Loucy (cell line): ENCODE measurements around the gene RNF157.

Experiments
- H2AFZ ChIP-seq: fragments of 200-600 bp; sonication (generic); 2 replicates; pipeline ENCODE4 v1.6.0; 2016; ENCODE audit warnings: antibody characterized with exemption, mild to moderate bottlenecking, low read length, moderate library complexity
- H3F3A ChIP-seq: fragments of 200-600 bp; 2 replicates; pipeline ENCODE4 v1.6.0; 2016; ENCODE audit warnings: antibody characterized with exemption, low read depth, mild to moderate bottlenecking
- H3K27me3 ChIP-seq: fragments of 200-600 bp; sonication (generic); 2 replicates; pipeline ENCODE4 v1.6.1; 2014; ENCODE audit warnings: low read length, mild to moderate bottlenecking; ENCODE audit not compliant: insufficient read depth, poor library complexity, severe bottlenecking
- H3K36me3 ChIP-seq: fragments of 200-600 bp; sonication (generic); 2 replicates; pipeline ENCODE4 v1.6.1; 2016; ENCODE audit warnings: low read length; ENCODE audit not compliant: insufficient read depth
- H3K4me1 ChIP-seq: fragments of 200-600 bp; sonication (generic); 2 replicates; pipeline ENCODE4 v1.5.1; 2014; ENCODE audit warnings: low read length, mild to moderate bottlenecking; ENCODE audit not compliant: insufficient read depth, poor library complexity, severe bottlenecking
- H3K4me2 ChIP-seq: fragments of 200-600 bp; sonication (generic); 2 replicates; pipeline ENCODE4 v1.6.0; 2014; ENCODE audit warnings: antibody characterized with exemption, low read length, low read depth, mild to moderate bottlenecking; ENCODE audit not compliant: poor library complexity, severe bottlenecking
- H3K4me3 ChIP-seq: fragments of 200-600 bp; sonication (generic); 2 replicates; pipeline ENCODE4 v1.5.1; 2014; ENCODE audit warnings: low read length, mild to moderate bottlenecking, mixed read lengths; ENCODE audit not compliant: poor library complexity, severe bottlenecking
- H3K79me2 ChIP-seq: fragments of 200-600 bp; sonication (generic); 2 replicates; pipeline ENCODE4 v1.6.1; 2014; ENCODE audit warnings: low read length; ENCODE audit not compliant: insufficient read depth
- H3K9ac ChIP-seq: fragments of 200-600 bp; sonication (generic); 2 replicates; pipeline ENCODE4 v1.6.0; 2014; ENCODE audit warnings: mild to moderate bottlenecking, low read depth, low read length, moderate library complexity; ENCODE audit not compliant: poor library complexity, severe bottlenecking
- H3K9me2 ChIP-seq: fragments of 200-600 bp; sonication (generic); replicated peaks from 2 replicates; pipeline ENCODE4 v1.6.1; 2016; ENCODE audit warnings: low read depth, low read length, mixed read lengths
- H3K9me3 ChIP-seq: fragments of 200-600 bp; sonication (generic); 2 replicates; pipeline ENCODE4 v1.6.1; 2014; ENCODE audit warnings: mild to moderate bottlenecking, antibody characterized with exemption, low read length, low read depth; ENCODE audit not compliant: insufficient read depth
- H4K20me1 ChIP-seq: fragments of 200-600 bp; sonication (generic); 2 replicates; pipeline ENCODE4 v1.6.0; 2014; ENCODE audit warnings: antibody characterized with exemption, low read length, mild to moderate bottlenecking; ENCODE audit not compliant: insufficient read depth, poor library complexity, severe bottlenecking
- EZH2phosphoT487 ChIP-seq: fragments of 200-600 bp; IDR thresholded peaks from 2 replicates; pipeline ENCODE4 v1.6.1; 2018; ENCODE audit warnings: antibody characterized with exemption, mild to moderate bottlenecking, moderate library complexity, borderline replicate concordance
- TF ChIP-seq, protein P1 (sequence below): fragments of 200-600 bp; sonication (generic); conservative IDR thresholded peaks from 2 replicates; pipeline ENCODE4 v1.5.1; 2014; ENCODE audit warnings: mild to moderate bottlenecking, antibody characterized with exemption, low read length

The RNF157 gene

GRCh38 chr17:76236603-76237002, 3.7 kb downstream of the RNF157 start:
- no peak for TF ChIP-seq EZH2phosphoT487
- TF ChIP-seq, protein P1, sequence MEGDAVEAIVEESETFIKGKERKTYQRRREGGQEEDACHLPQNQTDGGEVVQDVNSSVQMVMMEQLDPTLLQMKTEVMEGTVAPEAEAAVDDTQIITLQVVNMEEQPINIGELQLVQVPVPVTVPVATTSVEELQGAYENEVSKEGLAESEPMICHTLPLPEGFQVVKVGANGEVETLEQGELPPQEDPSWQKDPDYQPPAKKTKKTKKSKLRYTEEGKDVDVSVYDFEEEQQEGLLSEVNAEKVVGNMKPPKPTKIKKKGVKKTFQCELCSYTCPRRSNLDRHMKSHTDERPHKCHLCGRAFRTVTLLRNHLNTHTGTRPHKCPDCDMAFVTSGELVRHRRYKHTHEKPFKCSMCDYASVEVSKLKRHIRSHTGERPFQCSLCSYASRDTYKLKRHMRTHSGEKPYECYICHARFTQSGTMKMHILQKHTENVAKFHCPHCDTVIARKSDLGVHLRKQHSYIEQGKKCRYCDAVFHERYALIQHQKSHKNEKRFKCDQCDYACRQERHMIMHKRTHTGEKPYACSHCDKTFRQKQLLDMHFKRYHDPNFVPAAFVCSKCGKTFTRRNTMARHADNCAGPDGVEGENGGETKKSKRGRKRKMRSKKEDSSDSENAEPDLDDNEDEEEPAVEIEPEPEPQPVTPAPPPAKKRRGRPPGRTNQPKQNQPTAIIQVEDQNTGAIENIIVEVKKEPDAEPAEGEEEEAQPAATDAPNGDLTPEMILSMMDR = no peak

DNA sequence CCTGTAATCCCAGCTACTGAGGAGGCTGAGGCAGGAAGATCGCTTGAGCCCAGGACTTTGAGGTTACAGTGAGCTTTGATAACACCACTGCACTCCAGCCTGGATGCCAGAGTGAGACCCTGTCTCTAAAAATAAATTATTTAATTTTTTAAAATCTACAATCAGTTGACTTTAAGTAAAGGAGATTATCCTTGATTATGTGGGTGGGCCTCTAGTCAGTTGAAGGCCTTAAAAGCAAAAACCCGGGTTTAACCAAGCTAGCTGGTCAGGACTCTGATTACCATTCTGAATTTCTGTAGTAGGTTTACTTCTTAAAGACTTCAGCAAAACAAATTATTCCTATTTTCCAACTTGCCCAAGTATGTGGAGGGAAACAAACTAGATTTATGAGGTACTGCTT, 4.4 kb downstream of the RNF157 start:
- Histone ChIP-seq H3K27me3 (peaks cover 3% of the 10 kb centered on the region), H3K9ac (no peak overlapping the region), H2AFZ (no peak overlapping the region), H3K4me2 (no peak overlapping the region), H3K79me2 (no peaks in the 10 kb centered on the region), H3K36me3 (no peaks in the 10 kb centered on the region), H3K9me2 (no peaks in the 10 kb centered on the region), H3K4me3 (no peak overlapping the region), H4K20me1 (no peaks in the 10 kb centered on the region), H3F3A (no peaks in the 10 kb centered on the region), H3K9me3 (no peaks in the 10 kb centered on the region), H3K4me1 (peaks cover 2% of the 10 kb centered on the region)
- no peak for TF ChIP-seq EZH2phosphoT487
- TF ChIP-seq, protein P1 = no peak

More at GRCh38 chr17:76236603-76237002, 3.7 kb downstream of the RNF157 start:
- Histone ChIP-seq H4K20me1 (no peaks in the 10 kb centered on the region), H3K9me3 (no peaks in the 10 kb centered on the region), H3K4me1 (peaks cover 4% of the 10 kb centered on the region), H3K4me3 (no peak overlapping the region), H3K9ac (no peak overlapping the region), H2AFZ (no peak overlapping the region), H3K27me3 (peaks cover 10% of the 10 kb centered on the region), H3K79me2 (no peaks in the 10 kb centered on the region), H3K4me2 (no peak overlapping the region), H3F3A (no peaks in the 10 kb centered on the region), H3K36me3 (no peaks in the 10 kb centered on the region), H3K9me2 (no peaks in the 10 kb centered on the region)

DNA sequence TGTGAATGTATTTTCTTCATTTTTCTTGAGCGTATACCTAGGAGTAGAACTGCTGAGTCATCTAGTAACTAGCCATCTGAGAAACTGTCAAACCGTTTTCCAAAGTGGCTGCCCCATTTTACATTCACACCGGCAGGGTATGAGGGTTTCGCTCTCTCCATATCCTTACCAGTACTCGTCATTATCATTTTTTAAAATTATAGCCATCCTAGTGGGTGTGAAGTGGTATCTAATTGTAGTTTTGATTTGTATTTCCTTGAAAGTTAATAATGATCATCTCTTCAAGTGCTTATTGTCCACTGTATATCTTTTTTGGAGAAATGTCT, 6.0 kb downstream of the RNF157 start:
- Histone ChIP-seq H3K9me3 (no peaks in the 10 kb centered on the region), H3K79me2 (no peaks in the 10 kb centered on the region), H3K4me2 (no peak overlapping the region), H3K27me3 (no peaks in the 10 kb centered on the region), H4K20me1 (no peaks in the 10 kb centered on the region), H3K4me1 (no peaks in the 10 kb centered on the region), H3K9ac (no peak overlapping the region), H3K4me3 (no peak overlapping the region), H3K36me3 (no peaks in the 10 kb centered on the region), H3K9me2 (no peaks in the 10 kb centered on the region), H2AFZ (no peak overlapping the region), H3F3A (no peaks in the 10 kb centered on the region)
- no peak for TF ChIP-seq EZH2phosphoT487
- TF ChIP-seq, protein P1 = no peak
